ENCODE data around the gene CPOX.

CPOX gene

GRCh38 chr3:98594628-98595324 lies 1.4 kb upstream of the CPOX start:
- no peak for DNase-seq

- DNase-seq = no peak
Observed at GRCh38 chr3:98592345-98592935, 971 bp downstream of the CPOX start.

GRCh38 chr3:98589331-98590036 lies 3.9 kb downstream of the CPOX start:
- DNase-seq = no peak

- no peak for DNase-seq
Observed at GRCh38 chr3:98588065-98588464, 5.3 kb downstream of the CPOX start.

- DNase-seq = no peak
Observed at GRCh38 chr3:98587654-98588053, 5.8 kb downstream of the CPOX start.

GRCh38 chr3:98584547-98584946 lies 8.9 kb downstream of the CPOX start:
- no peak for DNase-seq

- no peak for DNase-seq
Observed at GRCh38 chr3:98583766-98584165, 9.6 kb downstream of the CPOX start.

GRCh38 chr3:98582042-98582441 lies 11.4 kb downstream of the CPOX start:
- no peak for DNase-seq

GRCh38 chr3:98581474-98581873 lies 11.9 kb downstream of the CPOX start:
- no peak for DNase-seq

- no peak for DNase-seq
Observed at GRCh38 chr3:98580401-98581386, 12.7 kb downstream of the CPOX start.

GRCh38 chr3:98577178-98577895 lies 16.1 kb downstream of the CPOX start:
- no peak for DNase-seq

- DNase-seq = no peak
Observed at GRCh38 chr3:98574132-98574531, 19.3 kb downstream of the CPOX start.

- DNase-seq = peak; percentile 23
Observed at GRCh38 chr3:98573181-98573728, 20.2 kb downstream of the CPOX start.

GRCh38 chr3:98568402-98568801 lies 25.0 kb downstream of the CPOX start:
- no peak for DNase-seq

GRCh38 chr3:98567666-98568270 lies 25.6 kb downstream of the CPOX start:
- no peak for DNase-seq

- DNase-seq = no peak
Observed at GRCh38 chr3:98565843-98566242, 27.6 kb downstream of the CPOX start.

- no peak for DNase-seq
Observed at GRCh38 chr3:98565237-98565643, 28.2 kb downstream of the CPOX start.

GRCh38 chr3:98564282-98565005 lies 29.0 kb downstream of the CPOX start:
- DNase-seq = no peak

GRCh38 chr3:98563661-98564281 lies 29.6 kb downstream of the CPOX start:
- no peak for DNase-seq
